T-helper 2 cell treated with Interferon-gamma antibody and Interleukin-4, amounts not matched to agents 5 μg/mL and 100 μg/mL, for 36 hours (primary cell): ENCODE measurements around the gene MCFD2.
"Not testable (repeated sequence)": the region's sequence is repeated elsewhere in the genome, so short reads cannot be mapped to it uniquely, and the experiment has no call there.

Source experiments
- DNase-seq: peaks from one replicate; pipeline ENCODE4 v3.0.0; 2021; ENCODE audit warnings: low spot score
- H3K27ac Mint-ChIP-seq: one replicate; pipeline ENCODE4 v1.8.0; 2021; ENCODE audit warnings: mild to moderate bottlenecking, mixed read lengths
- H3K27me3 Mint-ChIP-seq: one replicate; pipeline ENCODE4 v1.8.0; 2021; ENCODE audit warnings: low read depth, mixed read lengths
- H3K36me3 Mint-ChIP-seq: one replicate; pipeline ENCODE4 v1.8.0; 2021; ENCODE audit warnings: low read depth, mixed read lengths
- H3K4me1 Mint-ChIP-seq: one replicate; pipeline ENCODE4 v1.8.0; 2021; ENCODE audit warnings: low read depth, mixed read lengths
- H3K4me3 Mint-ChIP-seq: one replicate; pipeline ENCODE4 v1.8.0; 2022; ENCODE audit warnings: mild to moderate bottlenecking, moderate library complexity, mixed read lengths
- H3K9me3 Mint-ChIP-seq: one replicate; pipeline ENCODE4 v1.8.0; 2021; ENCODE audit warnings: mixed read lengths

MCFD2 gene

GRCh38 chr2:46878240-46878877, 37.2 kb downstream of the MCFD2 start:
- Mint-ChIP-seq H3K36me3 (no peaks in the 10 kb centered on the region), H3K4me3 (no peak overlapping the region), H3K4me1 (no peaks in the 10 kb centered on the region), H3K27me3 (peaks cover 6% of the 10 kb centered on the region), H3K9me3 (no peaks in the 10 kb centered on the region), H3K27ac (no peak overlapping the region)
- DNase-seq, result no peak

- H3K27me3 Mint-ChIP-seq, result peaks cover 6% of the 10 kb centered on the region
- DNase-seq, result no peak
- H3K36me3 Mint-ChIP-seq, result no peaks in the 10 kb centered on the region
- no peaks in the 10 kb centered on the region for H3K9me3 Mint-ChIP-seq
- H3K27ac Mint-ChIP-seq, result no peak overlapping the region
- H3K4me1 Mint-ChIP-seq, result no peaks in the 10 kb centered on the region
- no peak overlapping the region for H3K4me3 Mint-ChIP-seq
These were observed 37.9 kb downstream of the MCFD2 start for GRCh38 chr2:46877619-46878113.

GRCh38 chr2:46876741-46877384, 38.7 kb downstream of the MCFD2 start:
- DNase-seq, result no peak
- Mint-ChIP-seq H3K4me1 (no peaks in the 10 kb centered on the region), H3K27ac (no peak overlapping the region), H3K4me3 (no peak overlapping the region), H3K36me3 (no peaks in the 10 kb centered on the region), H3K27me3 (peaks cover 8% of the 10 kb centered on the region), H3K9me3 (no peaks in the 10 kb centered on the region)

GRCh38 chr2:46875962-46876689, 39.5 kb downstream of the MCFD2 start:
- DNase-seq, H3K4me1 Mint-ChIP-seq, H3K4me3 Mint-ChIP-seq, H3K9me3 Mint-ChIP-seq, H3K36me3 Mint-ChIP-seq, H3K27me3 Mint-ChIP-seq, H3K27ac Mint-ChIP-seq: not testable (repeated sequence)

GRCh38 chr2:46875226-46875899, 40.2 kb downstream of the MCFD2 start:
- no peak overlapping the region for H3K27ac Mint-ChIP-seq
- no peaks in the 10 kb centered on the region for H3K9me3 Mint-ChIP-seq
- H3K36me3 Mint-ChIP-seq, result no peaks in the 10 kb centered on the region
- no peak overlapping the region for H3K4me3 Mint-ChIP-seq
- no peak for DNase-seq
- H3K27me3 Mint-ChIP-seq, result peaks cover 7% of the 10 kb centered on the region
- H3K4me1 Mint-ChIP-seq, result no peaks in the 10 kb centered on the region

GRCh38 chr2:46874236-46874929, 41.2 kb downstream of the MCFD2 start:
- Mint-ChIP-seq H3K4me3 (no peak overlapping the region), H3K9me3 (no peaks in the 10 kb centered on the region), H3K4me1 (no peaks in the 10 kb centered on the region), H3K27me3 (peaks cover 7% of the 10 kb centered on the region), H3K27ac (no peak overlapping the region), H3K36me3 (no peaks in the 10 kb centered on the region)
- DNase-seq, result no peak

- Mint-ChIP-seq H3K27me3 (peaks cover 7% of the 10 kb centered on the region), H3K4me1 (no peaks in the 10 kb centered on the region), H3K36me3 (no peaks in the 10 kb centered on the region), H3K9me3 (no peaks in the 10 kb centered on the region), H3K27ac (no peak overlapping the region), H3K4me3 (no peak overlapping the region)
- peak; percentile 50 for DNase-seq
These were observed 42.0 kb downstream of the MCFD2 start for GRCh38 chr2:46873604-46874068.

GRCh38 chr2:46872902-46873603, 42.6 kb downstream of the MCFD2 start:
- no peak for DNase-seq
- Mint-ChIP-seq H3K36me3 (no peaks in the 10 kb centered on the region), H3K4me1 (no peaks in the 10 kb centered on the region), H3K9me3 (no peaks in the 10 kb centered on the region), H3K4me3 (no peak overlapping the region), H3K27ac (no peak overlapping the region), H3K27me3 (peaks cover 7% of the 10 kb centered on the region)

- H3K27ac Mint-ChIP-seq, result no peak overlapping the region
- no peak for DNase-seq
- no peaks in the 10 kb centered on the region for H3K36me3 Mint-ChIP-seq
- peaks cover 7% of the 10 kb centered on the region for H3K27me3 Mint-ChIP-seq
- H3K4me3 Mint-ChIP-seq, result no peak overlapping the region
- H3K9me3 Mint-ChIP-seq, result no peaks in the 10 kb centered on the region
- no peaks in the 10 kb centered on the region for H3K4me1 Mint-ChIP-seq
These were observed 43.6 kb downstream of the MCFD2 start for GRCh38 chr2:46871976-46872381.

- DNase-seq, result no peak
- no peaks in the 10 kb centered on the region for H3K4me1 Mint-ChIP-seq
- no peak overlapping the region for H3K4me3 Mint-ChIP-seq
- H3K27ac Mint-ChIP-seq, result no peak overlapping the region
- peaks cover 4% of the 10 kb centered on the region for H3K27me3 Mint-ChIP-seq
- H3K9me3 Mint-ChIP-seq, result peaks cover 5% of the 10 kb centered on the region
- H3K36me3 Mint-ChIP-seq, result no peaks in the 10 kb centered on the region
These were observed 45.4 kb downstream of the MCFD2 start for GRCh38 chr2:46870051-46870839.

- DNase-seq, result no peak
- no peak overlapping the region for H3K27ac Mint-ChIP-seq
- H3K9me3 Mint-ChIP-seq, result peaks cover 12% of the 10 kb centered on the region
- H3K4me3 Mint-ChIP-seq, result no peak overlapping the region
- no peaks in the 10 kb centered on the region for H3K4me1 Mint-ChIP-seq
- no peaks in the 10 kb centered on the region for H3K36me3 Mint-ChIP-seq
- H3K27me3 Mint-ChIP-seq, result peaks cover 4% of the 10 kb centered on the region
These were observed 46.0 kb downstream of the MCFD2 start for GRCh38 chr2:46869621-46870020.

- H3K27me3 Mint-ChIP-seq, result peaks cover 2% of the 10 kb centered on the region
- H3K36me3 Mint-ChIP-seq, result no peaks in the 10 kb centered on the region
- H3K9me3 Mint-ChIP-seq, result peaks cover 19% of the 10 kb centered on the region
- no peak overlapping the region for H3K4me3 Mint-ChIP-seq
- H3K4me1 Mint-ChIP-seq, result no peaks in the 10 kb centered on the region
- no peak overlapping the region for H3K27ac Mint-ChIP-seq
- no peak for DNase-seq
These were observed 48.8 kb downstream of the MCFD2 start for GRCh38 chr2:46866770-46867246.
